HG02870 (cell line): Measurements from ENCODE around the gene PHETA1.

ENCODE experiments used
- ATAC-seq: cut with Tn5 transposase; IDR thresholded peaks from one replicate; pipeline ENCODE4 v1.9.1; 2021; ENCODE audit warnings: mild to moderate bottlenecking, moderate library complexity; ENCODE audit not compliant: unreplicated experiment

Gene PHETA1

GRCh38 chr12:111327474-111327873, 41.4 kb downstream of the PHETA1 start:
- ATAC-seq: no peak

GRCh38 chr12:111322336-111323250, 46.3 kb downstream of the PHETA1 start:
- no peak for ATAC-seq

GRCh38 chr12:111321317-111321716, 47.6 kb downstream of the PHETA1 start:
- ATAC-seq: no peak

GRCh38 chr12:111320258-111321050, 48.4 kb downstream of the PHETA1 start:
- ATAC-seq: no peak

- no peak for ATAC-seq
Measured at GRCh38 chr12:111319600-111320257, 49.2 kb downstream of the PHETA1 start.

GRCh38 chr12:111318450-111318849, 50.4 kb downstream of the PHETA1 start:
- ATAC-seq: no peak

- ATAC-seq: no peak
Measured at GRCh38 chr12:111316671-111317070, 52.2 kb downstream of the PHETA1 start.

- no peak for ATAC-seq
Measured at GRCh38 chr12:111314953-111315539, 53.8 kb downstream of the PHETA1 start.

- no peak for ATAC-seq
Measured at GRCh38 chr12:111313833-111314259, 55.0 kb downstream of the PHETA1 start.

- ATAC-seq: no peak
Measured at GRCh38 chr12:111312708-111313107, 56.2 kb downstream of the PHETA1 start.

- no peak for ATAC-seq
Measured at GRCh38 chr12:111312016-111312415, 56.9 kb downstream of the PHETA1 start.

GRCh38 chr12:111311011-111311410, 57.9 kb downstream of the PHETA1 start:
- ATAC-seq: no peak
